B cell (primary cell): ENCODE data around the gene LAIR2.

ENCODE experiments used
- EZH2 ChIP-seq: IDR thresholded peaks from 2 replicates; pipeline ENCODE4 v1.6.1; 2012; ENCODE audit warnings: borderline replicate concordance, low read depth, mild to moderate bottlenecking, moderate library complexity, low read length; ENCODE audit not compliant: insufficient read depth, poor library complexity, severe bottlenecking
- TF ChIP-seq, protein P1 (sequence below): fragments of 200-600 bp; IDR thresholded peaks from one replicate; pipeline ENCODE4 v1.8.0; 2022; ENCODE audit warnings: antibody characterized with exemption, mild to moderate bottlenecking

DNA sequence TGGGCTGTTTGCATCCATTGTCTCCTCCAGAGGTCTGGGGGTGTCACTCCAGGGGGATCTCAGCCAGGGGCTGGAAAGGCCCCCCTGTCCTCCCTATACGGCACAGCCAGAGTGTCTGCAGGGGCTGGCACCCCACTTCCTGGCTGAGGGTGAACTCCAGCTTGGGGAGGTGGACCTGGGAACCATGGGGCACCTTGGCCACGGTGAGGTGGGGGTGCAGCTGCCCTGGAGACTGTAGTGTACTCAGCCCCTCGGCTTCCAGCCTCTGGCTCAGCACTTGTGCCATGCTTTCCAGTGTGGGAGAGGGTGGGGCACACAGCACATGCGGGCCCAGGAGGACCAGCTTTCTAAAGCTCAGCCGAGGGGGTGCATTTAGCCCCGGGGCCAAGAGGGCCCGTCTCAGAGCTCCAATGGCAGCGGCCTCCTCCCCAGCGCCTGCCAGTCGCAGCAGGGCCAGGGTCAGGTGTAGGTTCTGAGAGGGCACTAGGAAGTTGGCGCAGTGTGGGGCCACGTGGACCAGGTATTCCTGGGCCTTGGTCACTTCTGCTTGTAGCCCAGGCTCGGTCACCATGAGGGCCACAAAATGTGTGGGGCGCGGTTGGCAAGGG is 40.5 kb upstream of the LAIR2 start:
- TF ChIP-seq, protein P1, sequence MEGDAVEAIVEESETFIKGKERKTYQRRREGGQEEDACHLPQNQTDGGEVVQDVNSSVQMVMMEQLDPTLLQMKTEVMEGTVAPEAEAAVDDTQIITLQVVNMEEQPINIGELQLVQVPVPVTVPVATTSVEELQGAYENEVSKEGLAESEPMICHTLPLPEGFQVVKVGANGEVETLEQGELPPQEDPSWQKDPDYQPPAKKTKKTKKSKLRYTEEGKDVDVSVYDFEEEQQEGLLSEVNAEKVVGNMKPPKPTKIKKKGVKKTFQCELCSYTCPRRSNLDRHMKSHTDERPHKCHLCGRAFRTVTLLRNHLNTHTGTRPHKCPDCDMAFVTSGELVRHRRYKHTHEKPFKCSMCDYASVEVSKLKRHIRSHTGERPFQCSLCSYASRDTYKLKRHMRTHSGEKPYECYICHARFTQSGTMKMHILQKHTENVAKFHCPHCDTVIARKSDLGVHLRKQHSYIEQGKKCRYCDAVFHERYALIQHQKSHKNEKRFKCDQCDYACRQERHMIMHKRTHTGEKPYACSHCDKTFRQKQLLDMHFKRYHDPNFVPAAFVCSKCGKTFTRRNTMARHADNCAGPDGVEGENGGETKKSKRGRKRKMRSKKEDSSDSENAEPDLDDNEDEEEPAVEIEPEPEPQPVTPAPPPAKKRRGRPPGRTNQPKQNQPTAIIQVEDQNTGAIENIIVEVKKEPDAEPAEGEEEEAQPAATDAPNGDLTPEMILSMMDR, result no peak
- no peak for TF ChIP-seq EZH2
